SK-MEL-5 (cell line): Measurements from ENCODE around the gene RDH5. TPM values are rescaled to one million over a fixed set of nuclear protein-coding genes. Genes with fewer than 3 reads are reported as not detected.
A peak's percentile ranks its signal among the peaks of the same experiment; 100 is the strongest.

ENCODE experiments used
- DNase-seq: peaks from one replicate; pipeline ENCODE4 v3.0.0-alpha.2; 2016; ENCODE audit warnings: low read depth, low spot score
- in situ Hi-C: cut with HindIII; loops from 2 replicates; pipeline ENCODE4 v1.10.0; 2016; ENCODE audit warnings: low sequenced_read_pairs, high pct_unique_total_duplicates, low pct_unique_long_range_greater_than_20kb
- total RNA-seq: library from RNA; depleted of rRNA; stranded (reverse); fragments of >200 nt; shearing (Covaris generic); gene quantifications from 2 replicates; pipeline ENCODE4 v1.2.3, GENCODE V29; 2014

Gene RDH5
- total RNA-seq, 1 experiment from 2014 or later = 2.3 TPM

DNA sequence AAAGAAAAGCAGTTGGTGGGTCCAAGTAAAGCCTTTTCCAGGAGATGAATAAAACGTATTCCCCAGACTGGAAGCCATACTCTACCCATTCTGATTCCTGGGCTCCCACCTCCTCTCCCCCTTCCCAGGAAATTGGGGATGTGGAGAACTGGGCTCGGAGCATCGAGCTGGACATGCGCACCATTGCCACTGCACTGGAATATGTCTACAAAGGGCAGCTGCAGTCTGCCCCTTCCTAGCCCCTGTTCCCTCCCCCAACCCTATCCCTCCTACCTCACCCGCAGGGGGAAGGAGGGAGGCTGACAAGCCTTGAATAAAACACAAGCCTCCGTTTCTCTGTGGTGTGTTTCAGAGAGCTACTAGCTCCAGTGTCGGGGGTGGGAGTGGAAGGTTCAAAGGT lies 822 bp upstream of the RDH5 start:
- in situ Hi-C loops = no loop called here

DNA sequence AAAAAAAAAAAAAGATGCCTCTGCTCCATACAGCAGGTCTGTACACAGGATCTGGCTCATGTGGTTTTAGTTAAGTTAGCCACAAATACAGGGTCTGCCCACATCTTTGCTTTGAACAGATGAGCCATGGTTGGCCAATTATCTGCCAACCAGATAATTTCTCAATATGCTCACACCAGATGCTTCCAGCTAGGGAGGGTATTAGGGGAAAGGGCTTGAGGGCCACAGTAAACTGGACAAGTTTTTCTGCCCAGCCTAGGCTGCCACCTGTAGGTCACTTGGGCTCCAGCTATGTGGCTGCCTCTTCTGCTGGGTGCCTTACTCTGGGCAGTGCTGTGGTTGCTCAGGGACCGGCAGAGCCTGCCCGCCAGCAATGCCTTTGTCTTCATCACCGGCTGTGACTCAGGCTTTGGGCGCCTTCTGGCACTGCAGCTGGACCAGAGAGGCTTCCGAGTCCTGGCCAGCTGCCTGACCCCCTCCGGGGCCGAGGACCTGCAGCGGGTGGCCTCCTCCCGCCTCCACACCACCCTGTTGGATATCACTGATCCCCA lies 776 bp downstream of the RDH5 start:
- peak; percentile 83 for DNase-seq
- in situ Hi-C loops = no loop called here

More for the DNA sequence above, 822 bp upstream of the RDH5 start:
- DNase-seq = no peak

DNA sequence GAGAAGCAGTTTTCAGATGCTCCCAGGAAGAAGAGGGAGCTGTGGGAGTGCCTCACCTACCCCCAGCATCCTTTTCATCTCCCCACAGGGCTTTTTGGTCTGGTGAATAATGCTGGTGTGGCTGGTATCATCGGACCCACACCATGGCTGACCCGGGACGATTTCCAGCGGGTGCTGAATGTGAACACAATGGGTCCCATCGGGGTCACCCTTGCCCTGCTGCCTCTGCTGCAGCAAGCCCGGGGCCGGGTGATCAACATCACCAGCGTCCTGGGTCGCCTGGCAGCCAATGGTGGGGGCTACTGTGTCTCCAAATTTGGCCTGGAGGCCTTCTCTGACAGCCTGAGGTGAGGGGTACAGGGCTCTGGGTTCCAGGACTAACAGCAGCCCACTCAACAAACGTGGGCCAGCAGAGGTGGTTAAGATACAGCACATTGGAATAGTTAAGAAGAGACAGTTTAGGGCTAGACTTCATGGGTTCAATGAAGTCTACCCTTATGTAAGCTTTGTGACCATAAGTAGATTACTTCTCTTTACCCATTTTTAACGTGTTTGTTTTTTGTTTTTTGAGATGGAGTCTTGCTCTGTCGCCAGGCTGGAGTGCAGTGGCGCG lies 1.5 kb downstream of the RDH5 start:
- no peak for DNase-seq
- in situ Hi-C loops = no loop called here

DNA sequence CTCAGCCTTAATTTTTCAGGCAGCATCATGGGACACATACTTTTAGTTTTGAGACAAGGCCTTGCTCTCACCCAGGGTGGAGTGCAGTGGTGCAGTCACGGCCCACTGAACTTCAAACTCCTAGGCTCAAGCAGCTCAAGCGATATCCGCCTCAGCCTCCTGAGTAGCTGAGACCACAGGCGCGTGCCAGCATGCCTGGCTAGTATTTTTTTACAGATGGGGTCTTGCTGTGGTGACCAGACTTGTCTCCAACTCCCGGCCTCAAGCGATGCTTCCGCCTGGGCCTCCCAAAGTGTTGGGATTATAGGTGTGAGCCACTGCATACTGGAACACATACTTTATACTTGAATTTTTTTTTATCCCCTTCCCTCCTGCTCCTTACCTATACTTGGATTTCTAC lies 2.8 kb downstream of the RDH5 start:
- in situ Hi-C loops = no loop called here
- no peak for DNase-seq

DNA sequence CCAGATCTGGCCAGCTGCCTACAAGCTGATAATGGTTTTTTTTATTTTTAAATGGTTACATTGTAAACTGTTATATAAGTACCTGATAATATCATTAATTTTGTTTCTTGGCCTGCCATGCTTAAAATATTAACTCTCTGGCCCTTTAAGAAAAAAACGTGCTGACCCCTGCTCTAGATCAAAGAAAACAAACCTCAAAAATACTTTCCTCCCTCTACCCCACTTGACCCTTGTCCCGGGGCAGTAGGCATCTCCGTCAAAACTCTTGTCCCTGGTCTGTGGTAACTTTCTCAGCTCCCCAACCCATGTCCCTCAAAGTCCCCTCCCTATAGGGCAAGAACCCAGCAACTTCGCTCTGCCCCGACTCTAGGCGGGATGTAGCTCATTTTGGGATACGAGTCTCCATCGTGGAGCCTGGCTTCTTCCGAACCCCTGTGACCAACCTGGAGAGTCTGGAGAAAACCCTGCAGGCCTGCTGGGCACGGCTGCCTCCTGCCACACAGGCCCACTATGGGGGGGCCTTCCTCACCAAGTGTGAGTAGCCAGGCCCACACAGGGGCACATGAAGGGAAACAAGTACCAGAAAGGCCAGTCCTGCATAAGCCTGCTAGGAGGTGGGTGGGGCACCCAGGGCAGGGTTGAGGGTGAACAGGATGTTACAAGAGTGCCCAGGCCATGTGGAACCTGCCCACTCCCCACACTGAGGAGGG lies 3.5 kb downstream of the RDH5 start:
- DNase-seq = no peak
- in situ Hi-C loops = no loop called here

DNA sequence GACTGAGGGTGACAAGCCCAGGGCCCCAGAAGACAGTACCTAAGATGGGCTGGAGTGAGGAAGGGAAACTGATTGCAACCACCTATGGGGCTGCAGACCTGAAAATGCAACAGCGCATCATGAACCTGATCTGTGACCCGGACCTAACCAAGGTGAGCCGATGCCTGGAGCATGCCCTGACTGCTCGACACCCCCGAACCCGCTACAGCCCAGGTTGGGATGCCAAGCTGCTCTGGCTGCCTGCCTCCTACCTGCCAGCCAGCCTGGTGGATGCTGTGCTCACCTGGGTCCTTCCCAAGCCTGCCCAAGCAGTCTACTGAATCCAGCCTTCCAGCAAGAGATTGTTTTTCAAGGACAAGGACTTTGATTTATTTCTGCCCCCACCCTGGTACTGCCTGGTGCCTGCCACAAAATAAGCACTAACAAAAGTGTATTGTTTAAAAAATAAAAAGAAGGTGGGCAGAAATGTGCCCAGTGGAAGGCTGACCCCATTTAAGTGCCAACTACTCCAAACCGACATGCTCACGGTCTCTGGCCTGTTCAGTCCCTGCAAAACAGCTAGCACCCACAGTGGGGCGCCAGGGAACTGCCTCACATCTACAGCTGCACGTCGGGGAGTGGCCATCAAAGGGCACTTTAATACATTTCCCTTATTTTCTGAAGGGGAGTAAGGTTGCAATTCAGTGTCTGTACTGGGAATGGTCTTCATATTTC lies 4.2 kb downstream of the RDH5 start:
- DNase-seq = peak; percentile 84
- in situ Hi-C loops = no loop called here

DNA sequence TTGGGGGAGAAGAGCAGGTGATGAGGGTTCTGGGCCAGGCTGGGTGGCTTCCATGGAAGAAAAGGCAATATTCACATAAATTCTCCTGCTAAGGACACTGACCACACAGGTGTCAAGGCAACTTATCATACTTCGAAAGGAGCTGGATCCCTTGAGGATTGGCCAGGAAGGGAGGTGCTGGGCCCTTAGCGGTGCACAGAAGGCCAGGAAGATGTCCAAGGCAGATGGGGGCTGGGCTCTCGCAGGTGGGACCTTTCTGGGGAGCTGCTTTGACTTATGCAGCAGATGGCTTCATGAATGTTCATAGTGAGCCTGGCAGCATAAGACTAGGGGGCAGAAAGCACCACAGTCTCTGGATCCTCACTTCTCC lies 4.7 kb downstream of the RDH5 start:
- no peak for DNase-seq
- in situ Hi-C loops = no loop called here

DNA sequence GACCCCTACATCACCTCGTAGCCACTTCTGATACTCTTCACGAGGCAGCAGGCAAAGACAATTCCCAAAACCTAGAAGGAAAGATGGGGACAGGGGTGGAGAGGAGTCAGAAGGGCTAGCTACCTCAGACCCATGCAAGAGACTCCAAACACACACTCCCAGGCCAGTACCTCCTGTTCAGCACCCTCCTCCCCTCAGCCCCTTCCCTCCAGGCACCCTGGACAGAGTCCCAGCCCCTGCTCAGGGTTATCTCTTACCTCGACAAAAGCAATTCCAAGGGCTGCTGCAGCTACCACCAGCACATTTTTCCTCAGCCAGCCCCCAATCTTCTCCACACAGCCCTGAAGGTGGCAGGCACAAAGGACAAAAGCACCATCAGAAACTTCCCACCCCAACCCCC lies 5.4 kb downstream of the RDH5 start:
- in situ Hi-C loops = no loop called here

DNA sequence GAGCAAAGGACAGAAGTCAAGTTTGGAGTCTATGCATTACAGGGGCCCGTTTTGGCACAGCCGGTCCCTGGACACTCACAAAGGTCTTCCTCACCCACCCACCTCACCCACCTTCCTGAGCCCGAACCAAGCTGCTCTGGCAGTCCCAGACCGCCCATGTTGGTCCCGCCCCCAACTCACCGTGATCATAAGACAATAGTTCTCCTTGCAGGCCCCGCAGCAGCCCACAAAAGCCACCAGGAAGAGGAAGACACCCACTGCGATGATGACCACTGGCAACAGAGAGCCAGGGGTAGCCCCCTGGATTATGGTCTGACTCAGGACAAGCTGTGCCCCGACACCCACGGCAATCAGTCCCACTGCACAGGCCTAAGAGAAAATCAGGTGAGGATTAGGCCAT lies 6.8 kb downstream of the RDH5 start:
- in situ Hi-C loops = no loop called here
- DNase-seq = no peak

More for the DNA sequence above, 5.4 kb downstream of the RDH5 start:
- no peak for DNase-seq

DNA sequence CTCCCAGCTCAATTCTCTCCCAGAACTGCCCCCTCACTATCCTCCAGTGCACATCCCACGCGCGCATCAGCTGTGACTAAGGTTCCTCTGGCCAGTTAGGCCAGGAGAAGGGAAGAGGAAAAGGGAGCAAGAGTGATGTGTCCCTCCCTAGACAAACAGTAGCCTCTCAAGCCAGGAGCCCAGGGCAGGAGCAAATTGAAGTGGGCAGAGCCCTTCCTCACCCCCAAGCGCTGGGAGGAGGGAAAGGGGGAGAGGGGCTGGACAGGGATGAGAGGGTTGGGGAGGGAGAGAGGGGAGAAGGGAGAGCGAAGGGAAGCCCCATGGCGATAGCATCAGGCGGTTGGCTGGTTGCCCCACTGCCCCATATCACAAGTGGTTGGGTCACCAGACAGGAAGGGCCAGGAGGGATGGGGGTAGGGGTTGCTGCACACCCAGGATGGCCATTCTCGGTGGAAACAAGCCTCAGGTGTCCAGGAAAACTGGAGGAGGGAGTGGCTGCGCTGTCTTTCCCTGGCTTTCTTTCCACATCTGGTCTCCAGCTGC lies 7.5 kb downstream of the RDH5 start:
- in situ Hi-C loops = no loop called here
- peak; percentile 88 for DNase-seq

DNA sequence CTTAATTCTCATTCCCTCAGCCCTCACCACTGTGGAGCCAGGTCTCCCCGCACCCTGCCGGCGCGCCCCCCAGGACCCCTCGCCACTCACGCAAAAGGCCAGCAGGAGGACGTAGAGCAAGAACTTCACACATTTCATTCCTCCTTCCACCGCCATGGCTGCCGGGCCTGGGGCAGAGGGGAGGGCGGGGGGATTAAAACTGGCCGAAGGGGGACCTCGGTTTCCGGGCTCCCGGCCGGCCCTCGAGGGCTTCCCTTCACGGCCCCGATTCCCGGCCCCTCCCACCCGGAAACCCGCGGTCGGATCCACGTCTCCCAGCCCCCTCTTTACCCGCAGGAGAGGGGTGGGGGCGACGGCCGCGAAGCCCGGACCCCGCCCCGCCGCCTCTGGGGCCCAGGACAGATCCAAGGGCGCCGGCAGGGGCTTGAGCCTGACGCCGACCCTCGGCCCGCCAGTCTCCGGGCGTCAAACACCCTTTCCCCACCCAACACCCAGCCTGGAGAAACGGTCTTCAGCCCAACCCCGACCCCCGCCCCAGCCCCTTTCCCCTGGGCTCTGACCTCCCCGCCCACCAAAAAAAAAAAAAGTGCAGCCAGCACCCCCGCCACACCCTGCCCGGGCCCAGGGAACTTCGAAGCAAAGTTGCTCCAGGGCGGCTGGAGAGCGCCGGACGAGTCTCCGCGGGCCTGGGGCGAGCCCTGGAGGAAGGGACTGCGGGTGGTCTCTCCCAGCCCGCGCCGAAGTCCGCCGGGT lies 8.2 kb downstream of the RDH5 start:
- in situ Hi-C loops = no loop called here
- DNase-seq = peak; percentile 77

DNA sequence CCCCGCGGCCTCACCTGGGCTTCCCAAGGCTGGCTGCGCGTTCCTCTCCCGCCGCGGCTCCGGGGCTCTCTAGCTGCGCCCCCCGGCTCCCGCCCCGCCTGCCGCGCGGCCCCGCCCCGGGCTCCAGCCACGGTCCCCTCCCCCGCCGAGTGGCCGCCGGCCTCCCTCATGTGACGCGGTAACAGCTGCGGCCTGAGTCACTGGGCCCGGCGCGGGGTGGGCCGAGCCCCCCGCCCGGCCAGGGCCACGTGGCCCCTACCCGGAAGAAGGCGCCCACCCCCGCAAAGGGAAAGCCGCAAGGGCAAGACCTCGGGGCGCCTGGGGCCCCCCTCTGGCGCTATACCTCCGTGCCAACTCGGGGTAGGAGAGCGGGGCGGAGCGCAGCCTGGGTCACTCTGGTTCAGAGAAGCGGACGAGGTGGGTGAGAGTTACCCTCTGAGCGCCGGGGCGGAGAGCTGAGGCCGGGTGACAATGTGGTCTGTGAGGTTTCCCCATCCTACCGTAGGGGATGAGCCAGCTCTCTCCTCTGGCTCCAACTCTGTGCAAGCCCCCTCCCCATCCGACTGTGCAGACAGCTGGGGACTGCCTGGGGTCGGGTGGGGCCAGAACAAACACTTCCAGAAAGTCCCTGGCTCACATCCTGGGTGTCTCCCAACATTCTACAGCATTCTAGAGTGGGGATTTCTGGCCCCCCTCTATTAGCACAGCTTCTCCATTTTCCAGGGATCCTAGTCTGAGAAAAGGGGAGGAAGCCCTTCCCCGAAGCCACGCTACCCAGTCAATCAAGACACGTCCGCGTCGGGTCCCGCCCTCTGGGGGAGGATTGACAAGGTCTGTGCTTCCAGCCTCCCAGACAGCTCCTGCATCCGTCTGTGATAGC lies 9.0 kb downstream of the RDH5 start, which contains the start of gene CD63:
Gene CD63, minus strand, starts transcription at position 71 of the 880 bp plus-strand sequence. CDS start 668 bp downstream, outside the sequence.
- in situ Hi-C loops = no loop called here
- DNase-seq = peak; percentile 95

DNA sequence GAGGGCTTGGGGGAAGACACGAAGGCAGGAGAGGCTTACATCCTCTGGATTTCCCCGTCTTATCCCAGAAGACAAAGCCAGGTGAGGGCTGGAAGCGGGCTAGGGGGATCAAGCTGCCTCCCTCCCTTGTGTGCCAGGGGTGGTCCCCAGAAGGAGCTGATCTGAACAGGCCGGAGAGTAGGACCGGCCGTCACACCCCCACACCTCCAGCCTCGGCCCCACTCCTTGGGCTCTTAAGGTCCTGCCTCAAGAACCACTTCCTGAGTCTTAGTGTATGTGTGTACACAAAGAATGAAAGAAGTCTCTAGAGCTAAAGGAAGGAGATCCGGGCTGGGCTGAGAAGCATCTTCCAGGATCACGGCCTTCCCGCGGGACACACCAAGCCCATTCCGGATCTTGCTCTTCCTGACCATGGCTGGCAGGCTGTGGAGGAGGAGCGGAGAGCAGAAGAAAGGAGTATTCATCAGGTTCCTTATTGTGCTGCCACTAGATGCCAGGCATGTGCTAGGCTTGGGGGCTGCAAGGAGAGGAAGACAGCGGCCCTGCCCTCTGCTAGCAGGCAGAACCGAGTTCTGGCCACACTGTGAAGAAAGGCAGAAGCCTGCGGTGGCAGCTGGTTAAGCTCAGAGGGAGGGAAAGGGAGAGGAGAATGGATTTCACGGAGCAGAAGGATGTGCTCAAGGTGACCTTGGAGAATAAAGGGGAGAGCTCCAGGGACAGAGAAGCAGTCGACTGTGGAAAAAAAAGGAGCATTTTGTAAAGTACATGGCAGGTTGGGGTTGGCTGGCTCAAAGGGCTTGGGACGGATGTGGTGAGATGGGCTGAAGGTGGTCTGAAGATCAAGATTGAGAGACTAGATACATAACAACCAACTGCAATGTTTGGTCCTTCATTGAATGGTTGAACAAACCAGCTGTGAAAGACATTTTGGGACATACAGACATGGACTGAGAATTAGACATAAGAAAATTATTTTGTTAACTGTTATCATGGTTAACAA lies 9.9 kb downstream of the RDH5 start:
- peak; percentile 91 for DNase-seq
- in situ Hi-C loops = no loop called here

DNA sequence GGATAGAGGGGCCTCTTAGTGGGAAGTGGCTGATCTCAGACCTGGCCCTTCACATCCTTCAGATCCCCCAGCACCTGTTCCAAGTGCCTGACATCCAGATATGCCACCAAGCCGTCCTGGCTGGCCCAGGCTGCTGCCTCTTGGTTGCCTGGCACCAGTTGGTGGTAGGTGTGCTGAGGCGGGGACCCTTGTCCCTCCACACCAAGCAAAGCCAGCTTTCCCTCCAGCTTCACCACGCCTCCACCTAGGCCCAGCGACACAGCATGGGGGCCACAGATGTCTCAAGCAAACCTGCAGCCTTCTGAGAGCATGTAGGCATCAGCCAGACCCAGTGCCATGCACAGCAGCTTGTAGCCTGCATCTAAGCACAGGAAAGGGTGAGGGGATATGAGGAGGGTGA lies 12.1 kb downstream of the RDH5 start:
- in situ Hi-C loops = no loop called here

DNA sequence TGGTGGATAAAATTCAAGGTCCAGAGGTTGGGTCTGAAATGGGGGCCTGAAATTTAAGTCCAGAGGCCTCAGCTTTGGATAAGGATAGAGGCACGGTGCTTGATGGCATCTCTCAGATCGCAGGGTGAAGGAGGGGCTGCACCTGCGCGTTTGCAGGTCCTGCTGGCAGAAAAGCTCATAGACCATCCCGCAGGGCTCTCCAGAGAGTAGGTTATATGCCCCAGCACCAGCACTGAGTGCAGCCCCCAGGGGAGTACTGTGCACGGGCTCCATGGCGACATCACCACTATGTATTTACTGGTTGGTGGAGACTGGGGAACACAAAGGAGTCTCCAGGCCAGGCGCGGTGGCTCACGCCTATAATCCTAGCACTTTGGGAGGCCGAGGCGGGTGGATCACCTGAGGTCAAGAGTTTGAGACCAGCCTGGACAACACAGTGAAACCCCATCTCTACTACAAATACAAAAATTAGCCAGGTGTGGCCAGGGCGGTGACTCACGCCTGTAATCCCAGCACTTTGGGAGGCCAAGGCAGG lies 12.9 kb downstream of the RDH5 start:
- no peak for DNase-seq
- in situ Hi-C loops = no loop called here

More for the DNA sequence above, 12.1 kb downstream of the RDH5 start:
- DNase-seq = no peak
